Anterior cingulate cortex (tissue), 58 donors: ENCODE data around the gene ECI1.
A peak's percentile ranks its signal among the peaks of the same experiment; 100 is the strongest.
"Not testable (repeated sequence)": the region's sequence is repeated elsewhere in the genome, so short reads cannot be mapped to it uniquely, and the experiment has no call there.

Experiments used
- DNase-seq, 58 donors: peaks; one replicate each; lab custom pipeline; 2025; lab: John Stamatoyannopoulos, UW

ECI1 gene

DNA sequence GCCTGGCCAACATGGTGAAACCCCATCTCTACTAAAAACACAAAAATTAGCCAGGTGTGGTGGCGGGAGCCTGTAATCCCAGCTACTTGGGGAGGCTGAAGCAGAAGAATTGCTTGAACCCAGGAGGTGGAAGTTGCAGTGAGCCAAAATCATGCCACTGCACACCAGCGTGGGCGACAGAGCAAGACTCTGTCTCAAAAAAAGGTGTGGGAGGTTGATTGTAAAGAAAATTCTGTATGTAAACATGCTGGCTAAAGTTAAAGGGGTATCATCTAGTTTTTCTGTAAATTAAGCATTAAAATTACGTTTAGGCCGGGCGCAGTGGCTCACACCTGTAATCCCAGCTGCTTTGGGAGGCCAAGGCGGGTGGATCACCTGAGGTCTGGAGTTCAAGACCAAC, 7.1 kb upstream of the ECI1 start:
- not testable (repeated sequence) for DNase-seq

DNA sequence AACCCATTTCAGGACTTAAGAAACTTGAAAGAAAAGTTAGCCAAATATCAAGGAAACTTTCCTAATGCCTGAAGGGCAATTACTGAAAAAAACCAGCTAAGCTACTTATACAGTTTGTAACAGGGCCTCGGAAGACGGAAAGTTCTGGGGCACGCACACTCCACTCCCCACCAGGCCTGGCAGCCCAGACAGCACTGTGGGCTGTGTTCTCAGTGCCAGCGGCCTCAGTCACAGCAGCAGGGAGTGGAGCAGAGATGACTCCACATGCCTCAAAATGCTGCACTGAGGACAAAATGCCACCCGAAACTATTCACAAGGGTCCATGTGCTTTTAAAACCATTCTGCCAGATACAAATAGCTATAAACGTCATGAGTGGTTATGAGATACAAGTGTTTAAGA, 6.3 kb upstream of the ECI1 start:
- DNase-seq: peak in 3 of 58 donors; percentile 23 to 24 (median 23)

DNA sequence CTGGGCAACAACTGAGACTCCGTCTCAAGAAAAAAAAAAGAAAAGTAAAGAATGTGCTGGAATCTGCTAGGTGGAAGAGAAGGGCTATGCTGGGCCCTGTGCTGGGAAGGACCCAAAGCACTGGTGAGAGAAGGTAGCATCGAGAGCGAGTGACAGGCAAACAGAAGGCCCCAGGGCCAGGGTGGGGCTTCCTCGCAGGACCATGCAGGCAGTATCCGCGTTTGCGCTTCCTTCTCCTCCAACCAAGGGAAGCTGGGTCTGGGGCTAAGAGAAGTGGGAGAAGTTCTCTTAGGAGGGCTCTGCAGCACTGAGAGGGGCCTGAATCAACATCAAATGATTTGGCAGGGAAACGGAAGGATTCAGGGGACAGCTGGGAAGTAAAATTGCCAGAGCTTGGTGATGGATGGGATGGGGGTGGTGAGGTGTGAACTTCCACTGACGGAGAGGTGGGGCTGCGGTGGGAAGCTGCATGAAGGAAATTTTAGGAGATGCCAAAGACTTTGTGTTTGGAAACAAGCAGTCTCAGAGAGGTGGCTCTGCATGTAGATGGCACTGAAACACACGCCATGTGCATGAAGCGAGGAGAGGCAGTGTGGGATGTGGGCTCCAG, 5.2 kb upstream of the ECI1 start:
- DNase-seq: peak in 8 of 58 donors; percentile 9 to 67 (median 22)

DNA sequence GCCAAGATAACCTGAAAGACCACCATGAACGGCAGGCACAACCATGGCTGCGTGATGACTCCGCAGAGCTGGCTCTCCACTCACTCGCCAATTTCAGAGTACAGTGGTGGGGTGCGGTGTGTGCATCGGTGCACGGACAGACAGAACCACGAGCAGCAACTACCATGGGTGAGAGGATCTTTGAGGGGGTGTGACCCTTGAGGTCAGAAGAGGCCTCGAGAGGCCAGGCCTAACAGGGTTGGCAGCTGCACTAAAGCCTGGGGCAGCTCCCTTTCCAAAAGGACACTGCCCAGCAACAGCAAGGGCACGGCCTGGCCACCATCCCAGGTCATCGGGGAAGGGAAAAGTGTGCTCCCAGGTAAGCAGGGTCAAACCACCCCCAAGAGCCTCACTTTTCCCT, 1.9 kb upstream of the ECI1 start:
- no peak for DNase-seq

DNA sequence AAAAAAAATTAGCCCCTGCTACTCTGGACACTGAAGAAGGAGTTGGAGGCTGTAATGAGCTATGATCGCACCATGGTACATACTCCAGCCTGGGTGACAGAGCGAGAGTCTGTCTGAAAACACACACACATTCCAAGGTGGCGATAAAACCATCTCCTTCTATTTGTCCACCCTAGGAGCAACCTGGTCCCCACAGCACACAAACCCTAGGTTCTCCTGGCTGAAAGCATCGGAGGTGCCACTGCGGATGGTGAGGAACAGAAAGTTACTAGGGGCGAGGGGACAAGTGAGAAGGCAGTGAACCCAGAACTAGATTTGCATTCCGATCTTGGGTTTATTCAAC, 1.4 kb upstream of the ECI1 start:
- no peak for DNase-seq

DNA sequence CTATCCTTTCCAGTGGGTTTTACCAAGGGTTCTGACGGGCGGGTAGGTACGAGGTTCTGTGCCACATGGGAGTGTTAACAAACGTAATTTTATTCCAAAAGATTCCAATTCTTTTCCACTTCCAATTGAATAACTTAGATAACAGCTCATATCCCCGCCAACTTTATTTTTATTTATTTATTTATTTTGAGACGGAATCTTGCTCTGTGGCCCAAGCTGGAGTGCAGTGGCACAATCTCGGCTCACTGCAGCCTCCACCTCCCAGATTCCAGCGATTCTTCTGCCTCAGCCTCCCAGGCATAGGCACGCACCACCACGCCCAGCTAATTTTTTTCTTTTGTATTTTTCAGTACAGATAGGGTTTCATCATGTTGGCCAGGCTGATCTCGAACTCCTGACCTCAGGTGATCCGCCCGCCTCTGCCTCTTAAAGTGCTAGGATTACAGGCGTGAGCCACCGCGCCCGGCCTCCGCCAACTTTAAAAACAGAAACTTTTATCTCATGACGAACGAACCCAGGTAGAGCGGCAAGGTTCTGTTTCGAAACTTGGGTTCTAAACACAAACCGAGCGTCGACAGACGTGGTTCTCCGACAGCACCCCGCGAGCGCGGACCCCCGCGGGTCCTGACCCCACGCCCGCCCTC, 613 bp downstream of the ECI1 start:
- DNase-seq: no peak

DNA sequence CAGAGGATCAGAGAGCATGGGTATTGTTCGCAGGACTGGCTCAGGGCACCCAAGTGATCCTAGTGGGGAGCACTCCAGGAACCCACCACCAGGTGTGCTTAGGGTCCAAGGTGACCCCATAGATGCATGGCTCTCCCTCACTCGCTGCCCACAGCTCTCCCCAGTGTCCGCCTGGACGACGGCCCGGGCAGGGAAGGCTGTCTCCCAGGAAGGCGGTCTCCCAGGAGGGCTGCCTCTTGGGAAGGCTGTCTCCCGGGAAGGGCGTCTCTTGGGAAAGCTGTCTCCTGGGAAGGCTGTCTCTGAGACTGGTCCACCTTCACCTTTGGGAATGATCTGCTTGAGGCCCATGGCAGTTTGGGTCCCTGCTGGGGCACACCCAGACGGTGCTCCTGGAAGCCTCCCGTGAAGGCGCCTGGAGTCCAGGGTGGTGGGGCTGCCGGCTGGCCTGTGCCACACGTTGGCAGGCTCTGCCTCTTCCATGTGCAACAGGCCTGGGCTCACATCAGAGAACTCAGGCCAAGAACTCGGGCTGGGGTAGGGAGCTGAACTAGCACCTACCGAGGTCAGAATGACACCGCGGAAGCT, 5.0 kb downstream of the ECI1 start:
- no peak for DNase-seq

DNA sequence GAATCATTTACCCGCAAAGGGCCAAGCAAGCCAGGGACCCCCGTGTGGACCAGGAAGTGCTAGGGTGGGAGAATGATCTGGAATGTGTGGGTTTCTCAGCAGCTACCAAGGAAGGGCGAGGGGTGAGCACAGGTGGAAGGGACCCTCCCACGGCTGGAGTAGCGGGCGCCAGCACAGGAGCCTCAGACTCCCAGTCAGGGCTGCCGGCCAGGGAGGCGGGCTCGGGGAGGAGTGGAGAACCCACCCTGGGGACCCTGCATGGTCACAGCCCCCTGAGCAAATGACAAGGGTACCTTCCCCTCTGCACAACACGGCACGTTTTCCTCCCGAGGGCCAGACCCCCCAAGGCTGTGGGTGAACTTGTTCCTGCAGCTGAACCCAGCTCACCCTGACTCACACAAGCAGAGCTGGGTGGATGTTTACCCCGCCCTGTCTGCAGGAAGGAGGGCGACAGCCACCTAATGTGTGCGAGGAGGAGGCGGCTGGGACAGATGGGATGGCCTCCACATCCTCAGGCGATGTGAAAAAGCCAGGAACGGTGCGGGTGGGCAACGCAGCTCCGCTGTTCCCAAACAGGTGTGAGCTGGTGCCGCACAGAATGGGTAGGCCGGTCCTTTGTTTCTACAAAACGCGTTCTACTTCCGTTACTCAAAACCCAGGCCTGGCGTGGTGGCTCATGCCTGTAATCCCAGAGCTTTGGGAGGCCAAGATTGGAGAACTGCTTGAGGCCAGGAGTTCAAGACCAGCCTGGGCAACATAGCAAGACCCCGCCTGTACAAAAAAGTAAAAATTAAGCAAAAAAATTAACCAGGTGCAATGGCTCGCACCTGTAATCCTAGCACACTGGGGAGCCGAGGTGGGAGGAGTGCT, 6.2 kb downstream of the ECI1 start:
- DNase-seq: no peak

DNA sequence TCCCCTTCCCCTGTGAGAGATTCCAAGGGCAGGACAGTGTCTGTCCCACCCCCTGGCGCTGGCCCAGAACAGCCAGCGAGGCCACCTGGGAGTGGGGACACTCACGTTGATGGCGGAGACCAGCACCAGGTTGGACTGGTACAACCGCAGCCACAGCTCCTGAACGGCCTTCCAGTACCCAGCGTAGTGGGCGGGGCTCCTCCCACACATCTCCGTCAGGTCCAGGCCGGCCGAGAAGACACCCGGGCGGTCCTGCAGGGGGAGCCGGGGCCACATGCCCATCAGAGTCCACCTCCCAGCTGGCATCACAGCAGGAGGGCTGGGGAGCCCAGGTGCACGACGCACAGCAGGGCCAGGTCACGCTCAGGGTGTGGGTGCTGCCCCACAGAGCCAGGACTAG, 7.1 kb downstream of the ECI1 start:
- DNase-seq: no peak

DNA sequence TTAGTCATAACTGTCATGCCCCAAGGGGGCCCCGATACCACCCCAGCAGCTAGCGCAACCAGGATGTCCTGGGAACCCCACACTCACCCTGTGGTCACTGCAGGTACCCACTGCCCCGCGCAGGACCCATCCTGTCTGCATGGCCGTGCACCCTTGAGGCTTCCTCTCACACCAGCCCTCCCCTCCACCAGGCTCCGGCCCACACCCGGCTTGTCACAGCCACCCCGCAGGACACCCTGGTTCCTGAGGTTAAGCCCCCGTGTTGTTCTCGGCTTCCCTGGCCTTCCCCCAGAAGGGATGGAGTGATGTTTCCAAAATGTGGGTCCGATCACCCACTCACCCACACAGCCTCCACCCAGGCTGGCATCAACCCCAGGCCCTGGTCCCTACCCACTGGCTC, 7.6 kb downstream of the ECI1 start:
- no peak for DNase-seq

DNA sequence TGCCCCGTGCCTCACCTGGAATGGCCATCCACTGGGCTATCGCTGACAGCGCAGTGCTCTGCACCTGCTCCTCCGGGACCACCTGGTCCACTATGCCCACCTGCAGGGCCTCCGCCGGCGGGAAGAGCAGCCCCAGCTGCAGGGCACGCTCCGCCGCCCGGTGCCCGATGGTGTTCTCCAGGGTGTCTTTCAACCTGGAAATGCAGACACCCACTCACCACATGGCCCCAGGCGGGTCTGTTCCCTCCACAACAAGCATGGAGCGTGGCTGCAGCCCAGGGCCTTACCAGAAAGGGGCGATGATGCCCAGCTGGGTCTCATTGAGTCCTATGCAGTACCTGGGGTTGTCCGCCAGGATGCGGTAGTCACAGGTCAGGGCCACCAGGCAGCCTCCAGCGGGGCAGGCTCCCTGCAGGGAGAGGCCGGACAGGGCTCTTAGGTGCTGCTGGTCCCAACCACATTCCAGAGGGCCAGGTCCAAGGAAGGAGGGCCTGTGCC, 8.3 kb downstream of the ECI1 start:
- no peak for DNase-seq

DNA sequence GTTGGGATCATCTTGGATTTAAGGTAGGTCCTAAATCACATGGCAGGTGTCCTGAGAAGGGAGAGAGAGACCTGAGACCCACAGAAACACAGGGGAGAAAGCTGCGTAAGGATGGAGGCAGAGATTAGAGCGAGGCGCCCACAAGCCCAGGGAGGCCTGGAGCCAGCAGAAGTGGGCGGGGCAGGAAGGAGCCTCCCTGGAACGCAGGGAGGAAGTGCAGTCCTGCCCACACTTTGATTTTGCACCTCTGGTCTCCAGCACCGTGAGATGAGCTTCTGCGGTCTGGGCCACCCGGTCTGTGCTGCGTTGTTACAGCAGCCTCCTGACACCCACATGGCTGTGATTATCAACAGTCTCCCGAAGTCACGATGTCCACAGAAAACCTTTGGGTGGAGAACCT, 8.8 kb downstream of the ECI1 start:
- DNase-seq: peak in 4 of 58 donors; percentile 8 to 26 (median 19)

DNA sequence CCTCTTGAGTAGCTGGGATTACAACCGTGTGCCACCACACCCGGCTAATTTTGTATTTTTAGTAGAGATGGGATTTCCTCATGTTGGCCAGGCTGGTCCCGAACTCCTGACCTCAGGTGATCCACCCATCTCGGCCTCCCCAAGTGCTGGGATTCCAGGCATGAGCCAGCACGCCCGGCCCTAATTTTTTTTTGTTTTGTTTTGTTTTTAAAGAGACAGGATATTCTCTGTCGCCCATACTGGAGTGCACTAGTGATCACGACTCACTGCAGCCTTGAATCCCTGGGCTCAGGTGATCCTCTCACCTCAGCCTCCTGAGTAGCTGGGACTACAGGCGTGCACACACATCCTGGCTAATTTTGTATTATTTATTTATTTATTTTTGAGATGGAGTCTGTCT, 11.1 kb downstream of the ECI1 start:
- not testable (repeated sequence) for DNase-seq

DNA sequence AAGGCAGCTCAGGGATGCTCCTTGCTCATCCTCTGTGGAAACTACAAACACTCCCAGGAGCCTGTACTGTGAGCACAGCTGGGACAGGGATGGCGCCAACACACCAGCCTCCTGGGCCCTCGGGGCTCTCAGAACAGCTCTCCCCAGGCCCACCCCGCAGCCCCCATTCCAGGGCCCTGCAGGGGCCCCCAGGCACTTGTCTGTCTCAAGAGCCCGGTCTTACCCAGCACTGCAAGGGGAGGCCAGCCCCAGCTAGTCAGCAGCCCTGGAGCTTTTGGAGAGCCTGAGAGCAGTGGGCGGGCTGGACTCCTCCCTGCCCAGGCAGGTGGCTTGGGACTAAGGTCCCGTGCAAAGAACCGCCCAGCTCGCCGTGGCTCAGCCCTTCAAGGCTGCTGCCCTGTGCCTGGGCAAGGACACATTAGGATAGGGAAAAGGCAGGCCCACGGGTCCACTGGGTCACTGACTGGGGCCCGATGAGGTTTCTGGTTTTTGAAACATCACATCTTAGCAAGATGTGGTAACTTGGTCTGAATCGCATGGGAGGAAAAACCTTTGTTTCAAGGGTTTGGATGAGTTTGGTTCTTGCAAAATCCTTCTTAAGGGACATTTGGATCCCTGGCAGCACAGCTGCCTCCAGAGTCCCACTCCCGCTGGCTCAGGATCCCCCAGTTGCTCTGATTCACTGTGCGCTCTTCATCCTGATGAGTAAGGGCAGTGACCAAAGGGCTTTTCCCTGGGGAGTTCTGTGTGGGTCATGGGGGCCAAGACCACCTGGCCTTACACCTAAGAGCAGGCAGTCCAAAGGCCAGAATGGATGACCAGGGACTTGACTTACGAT, 12.3 kb downstream of the ECI1 start:
- DNase-seq: no peak

DNA sequence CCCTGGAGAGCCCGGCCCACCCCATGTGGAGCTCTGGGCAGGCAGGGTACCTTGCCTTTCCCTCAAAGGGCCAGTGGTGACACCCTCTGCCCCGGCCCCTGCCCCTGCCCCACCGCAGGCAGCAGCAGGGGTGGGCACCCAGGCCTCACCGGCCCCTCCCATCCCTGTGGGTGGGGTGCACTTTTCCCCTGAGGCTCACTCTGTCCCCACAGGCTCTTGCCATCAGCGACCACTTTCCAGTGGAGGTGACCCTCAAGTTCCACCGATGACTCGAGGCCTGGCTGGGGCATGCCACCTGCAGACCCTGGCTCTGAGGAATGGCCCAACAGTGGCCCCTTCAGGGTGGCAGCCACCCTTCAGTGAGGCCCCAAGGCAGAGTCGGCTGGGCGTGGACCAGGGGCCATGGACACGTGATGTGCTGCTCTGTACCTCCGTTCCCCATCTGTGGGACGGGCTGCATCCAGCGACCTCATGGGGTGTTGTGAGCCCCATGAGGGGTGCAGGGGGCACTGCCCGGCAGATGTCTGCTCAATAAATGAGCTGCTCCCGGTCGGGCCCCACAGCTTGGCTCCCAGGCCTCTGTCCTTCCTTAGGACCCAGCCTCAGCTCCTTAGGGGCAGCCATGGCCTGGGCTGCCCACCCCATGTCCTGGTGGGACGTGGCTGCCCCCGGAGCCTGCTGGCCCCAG, 13.1 kb downstream of the ECI1 start:
- DNase-seq: no peak

DNA sequence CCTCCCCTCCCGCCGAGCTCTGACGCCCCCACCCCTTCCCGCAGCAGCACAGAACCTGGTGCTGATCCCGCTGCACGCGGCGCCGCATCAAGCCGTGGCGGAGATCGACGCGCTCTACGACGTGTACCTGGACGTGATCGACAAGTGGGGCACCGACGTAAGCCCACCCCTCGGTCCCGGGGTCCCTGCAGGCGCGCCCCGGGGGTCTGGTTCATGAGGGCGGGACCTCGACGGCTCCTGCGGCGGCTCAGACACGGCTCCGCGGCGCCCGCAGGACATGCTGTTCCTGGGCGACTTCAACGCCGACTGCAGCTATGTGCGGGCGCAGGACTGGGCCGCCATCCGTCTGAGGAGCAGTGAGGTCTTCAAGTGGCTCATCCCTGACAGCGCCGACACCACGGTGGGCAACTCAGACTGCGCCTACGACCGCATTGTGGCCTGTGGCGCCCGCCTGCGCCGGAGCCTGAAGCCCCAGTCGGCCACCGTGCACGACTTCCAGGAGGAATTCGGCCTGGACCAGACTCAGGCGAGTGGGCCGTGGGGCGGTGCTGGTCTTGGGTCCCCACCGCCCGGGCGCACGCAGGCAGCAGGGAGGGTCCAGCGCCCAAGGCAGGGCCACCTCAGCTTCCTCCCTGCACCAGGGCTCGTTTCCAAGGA, 13.8 kb downstream of the ECI1 start:
- DNase-seq: no peak

DNA sequence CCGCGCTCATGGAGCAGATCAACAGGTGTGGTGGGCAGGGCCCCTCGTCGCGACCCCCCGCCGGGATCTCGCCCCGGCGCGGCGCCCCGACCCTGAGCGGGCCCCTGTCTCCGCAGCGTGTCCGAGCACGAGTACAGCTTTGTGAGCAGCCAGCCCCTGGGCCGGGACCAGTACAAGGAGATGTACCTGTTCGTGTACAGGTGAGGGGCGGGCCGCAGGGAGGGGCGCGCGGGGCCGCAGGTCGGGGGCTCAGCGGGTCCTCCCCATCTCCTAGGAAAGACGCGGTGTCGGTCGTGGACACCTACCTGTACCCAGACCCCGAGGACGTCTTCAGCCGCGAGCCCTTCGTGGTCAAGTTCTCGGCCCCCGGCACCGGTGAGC, 14.3 kb downstream of the ECI1 start:
- no peak for DNase-seq

DNA sequence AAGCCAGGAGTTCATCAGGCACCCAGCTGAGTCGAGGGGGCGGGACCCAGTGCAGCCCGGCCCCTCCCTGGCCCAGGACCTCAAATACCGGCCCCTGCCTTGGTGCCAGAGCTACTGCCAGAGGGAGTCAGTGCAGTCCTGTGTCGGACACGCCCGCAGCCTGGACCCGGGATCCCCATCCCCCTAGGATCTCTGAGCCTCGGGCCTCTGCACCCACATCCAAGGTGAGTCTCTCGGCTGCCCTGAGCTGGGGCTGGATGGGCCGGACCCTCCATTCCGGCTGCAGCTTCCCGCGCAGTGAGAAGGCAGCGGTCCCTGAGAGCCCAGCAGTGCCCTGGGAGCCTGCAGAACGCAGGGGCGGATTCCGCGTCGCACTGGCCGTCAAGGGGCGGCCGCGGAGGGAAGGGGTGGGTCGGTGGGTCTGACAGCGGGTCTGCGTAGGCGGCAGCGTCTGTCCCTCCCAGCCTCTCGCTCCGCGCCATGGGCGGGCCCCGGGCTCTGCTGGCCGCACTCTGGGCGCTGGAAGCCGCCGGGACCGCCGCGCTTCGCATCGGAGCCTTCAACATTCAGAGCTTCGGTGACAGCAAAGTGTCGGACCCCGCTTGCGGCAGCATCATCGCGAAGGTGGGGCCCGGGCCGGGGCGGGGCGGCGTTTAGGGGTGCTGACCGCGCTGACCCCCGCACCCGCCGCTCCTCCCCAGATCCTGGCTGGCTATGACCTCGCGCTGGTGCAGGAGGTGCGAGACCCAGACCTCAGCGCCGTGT, 14.9 kb downstream of the ECI1 start, which contains the start of gene DNASE1L2:
Gene DNASE1L2, plus strand, starts transcription at position 108 of the 765 bp plus-strand sequence. Its CDS starts 373 bp downstream, at position 481.
- DNase-seq: no peak
